Measurements from ENCODE around the gene MANBA.
A peak's percentile ranks its signal among the peaks of the same experiment; 100 is the strongest.
"Not testable (repeated sequence)": the region's sequence is repeated elsewhere in the genome, so short reads cannot be mapped to it uniquely, and the experiment has no call there.

The MANBA gene

GRCh38 chr4:102633100-102633499 lies 127.7 kb downstream of the MANBA start:
- in situ Hi-C loops (cut with HindIII; ENCODE audit: low pct_unique_long_range_greater_than_20kb, low sequenced_read_pairs) = no loop called here
- DNase-seq (ENCODE audit: low read depth in 1 of 2, low spot score in 1 of 2) = no peak
- TF ChIP-seq JUND (IDR thresholded peaks at IDR 0.05; ENCODE audit: low read depth) = no peak

DNA sequence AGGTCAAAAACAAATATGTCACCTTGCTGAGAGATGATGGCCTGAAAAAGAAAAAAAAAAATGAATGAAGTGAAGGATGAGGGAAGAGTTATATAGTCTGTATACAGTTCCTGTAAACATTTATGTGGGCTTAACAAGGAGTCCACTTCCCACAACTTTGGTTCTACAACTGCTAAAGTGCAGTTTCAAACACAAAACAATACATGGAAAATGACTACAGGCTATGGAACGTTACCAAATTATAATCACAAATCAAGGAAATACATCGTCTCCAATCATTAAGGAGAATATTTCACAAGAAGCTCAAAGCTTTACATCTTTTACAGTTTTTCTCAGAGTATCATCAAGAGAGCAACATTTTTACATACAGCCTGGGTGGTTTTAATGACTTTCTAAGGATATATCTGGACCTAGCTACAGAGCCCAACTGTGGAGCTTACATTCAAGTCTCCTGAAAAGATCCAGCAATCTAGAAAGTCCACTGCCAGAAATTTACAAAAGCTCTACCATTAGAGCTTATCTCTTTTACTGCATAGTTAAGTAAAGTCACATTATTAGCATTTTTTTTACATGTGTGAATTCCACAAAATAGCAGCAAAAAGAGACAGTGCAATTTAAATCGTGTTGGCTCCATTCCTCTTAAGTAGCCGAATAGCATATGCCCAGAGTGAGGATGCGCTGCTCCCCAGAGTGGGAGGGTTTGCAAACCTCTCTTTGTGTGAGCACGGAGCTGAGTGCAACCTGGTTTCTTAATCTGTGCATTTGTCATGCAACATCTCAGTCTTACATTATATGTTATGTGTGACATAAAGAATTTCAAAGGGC lies 128.3 kb downstream of the MANBA start:
- no peak for TF ChIP-seq JUND (IDR thresholded peaks at IDR 0.05; ENCODE audit: low read depth)
- DNase-seq (ENCODE audit: low read depth in 1 of 2, low spot score in 1 of 2) = no peak
- in situ Hi-C loops (cut with HindIII; ENCODE audit: low pct_unique_long_range_greater_than_20kb, low sequenced_read_pairs) = no loop called here

DNA sequence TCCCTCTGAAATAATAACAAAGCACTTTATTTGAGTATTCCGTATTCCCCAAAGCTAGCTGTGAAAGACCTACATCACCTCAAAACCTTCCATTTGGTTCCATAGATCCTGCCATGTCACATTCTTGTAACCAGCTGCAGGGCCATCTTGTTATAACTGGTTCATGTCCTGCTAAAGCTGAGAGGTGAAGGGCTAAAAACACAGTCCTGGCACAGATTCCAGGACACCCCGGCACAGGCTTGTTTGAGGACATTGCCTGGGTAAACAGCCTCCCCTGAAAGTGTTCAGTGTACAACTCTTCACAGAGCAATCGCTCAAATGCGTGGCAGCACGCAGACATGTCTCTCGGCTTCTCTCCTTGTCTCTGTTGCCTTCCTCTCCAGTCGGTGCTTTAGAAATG lies 129.2 kb downstream of the MANBA start:
- in situ Hi-C loops (cut with HindIII; ENCODE audit: low pct_unique_long_range_greater_than_20kb, low sequenced_read_pairs) = no loop called here
- TF ChIP-seq JUND (IDR thresholded peaks at IDR 0.05; ENCODE audit: low read depth) = no peak
- DNase-seq (ENCODE audit: low read depth in 1 of 2, low spot score in 1 of 2) = no peak

GRCh38 chr4:102629673-102630072 lies 131.1 kb downstream of the MANBA start:
- in situ Hi-C loops (cut with HindIII; ENCODE audit: low pct_unique_long_range_greater_than_20kb, low sequenced_read_pairs) = no loop called here

GRCh38 chr4:102627831-102628523 lies 132.8 kb downstream of the MANBA start:
- in situ Hi-C loops (cut with HindIII; ENCODE audit: low pct_unique_long_range_greater_than_20kb, low sequenced_read_pairs) = no loop called here
- no peak for DNase-seq (ENCODE audit: low read depth in 1 of 2, low spot score in 1 of 2)
- TF ChIP-seq JUND (IDR thresholded peaks at IDR 0.05; ENCODE audit: low read depth) = no peak

More at GRCh38 chr4:102629673-102630072, 131.1 kb downstream of the MANBA start:
- no peak for TF ChIP-seq JUND (IDR thresholded peaks at IDR 0.05; ENCODE audit: low read depth)
- DNase-seq (ENCODE audit: low read depth in 1 of 2, low spot score in 1 of 2) = no peak

DNA sequence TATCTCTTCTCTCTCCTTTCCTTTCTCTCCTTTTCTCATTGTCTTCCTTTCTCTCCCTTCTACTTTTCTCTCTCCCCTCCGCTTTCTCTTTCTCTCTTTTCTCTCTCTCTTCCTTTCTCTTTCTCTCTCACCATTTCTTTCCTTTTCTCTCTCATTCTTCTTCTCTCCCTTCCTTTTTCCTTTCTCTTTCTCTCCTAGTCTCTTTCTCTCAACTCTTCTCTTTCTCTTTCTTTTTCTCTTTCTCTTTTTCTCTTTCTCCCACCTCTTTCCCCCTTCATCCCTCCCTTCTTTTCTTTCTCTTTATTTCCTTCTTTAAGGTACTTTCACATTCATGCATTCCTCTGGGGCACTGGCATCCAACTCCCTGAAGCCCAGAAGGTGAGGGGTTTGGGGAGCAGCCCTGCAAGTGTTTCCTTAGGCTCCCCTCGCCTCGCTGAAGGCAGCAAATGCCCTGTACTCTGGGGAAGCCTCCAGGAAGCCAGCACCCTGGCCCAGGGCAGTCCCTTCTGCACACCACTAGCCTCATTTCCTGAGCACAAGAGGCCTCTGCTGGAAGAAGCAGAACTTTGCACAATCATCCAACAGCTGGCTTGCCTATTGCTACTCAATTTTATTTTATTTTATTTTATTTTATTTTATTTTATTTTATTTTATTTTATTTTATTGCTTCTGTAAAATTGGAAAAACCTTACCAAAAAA lies 135.4 kb downstream of the MANBA start:
- peak; percentile 10 to 67 for DNase-seq (ENCODE audit: low read depth in 1 of 2, low spot score in 1 of 2)
- TF ChIP-seq JUND (IDR thresholded peaks at IDR 0.05; ENCODE audit: low read depth) = no peak
- in situ Hi-C loops (cut with HindIII; ENCODE audit: low pct_unique_long_range_greater_than_20kb, low sequenced_read_pairs) = no loop called here

DNA sequence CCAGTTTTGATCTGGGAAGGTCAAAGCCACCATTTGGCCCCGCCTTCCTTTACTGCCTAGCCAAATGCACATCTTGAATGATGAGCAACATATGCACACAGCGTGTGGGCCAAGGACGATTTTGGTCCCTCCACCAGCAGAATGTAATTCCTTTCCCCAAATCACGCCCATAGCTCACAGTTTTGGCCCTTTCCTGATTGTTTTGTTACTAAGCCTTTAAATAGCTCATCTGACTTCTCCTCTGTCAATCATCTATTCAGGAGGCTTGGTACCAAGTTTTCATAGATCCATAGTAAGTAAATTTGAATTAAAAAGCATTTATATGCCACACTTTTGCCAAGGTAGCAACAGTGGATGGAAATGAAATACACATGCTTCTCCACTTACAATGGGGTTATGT lies 136.3 kb downstream of the MANBA start:
- DNase-seq (ENCODE audit: low read depth in 1 of 2, low spot score in 1 of 2) = no peak
- TF ChIP-seq JUND (IDR thresholded peaks at IDR 0.05; ENCODE audit: low read depth) = no peak
- in situ Hi-C loops (cut with HindIII; ENCODE audit: low pct_unique_long_range_greater_than_20kb, low sequenced_read_pairs) = no loop called here

GRCh38 chr4:102623622-102624021 lies 137.1 kb downstream of the MANBA start:
- in situ Hi-C loops (cut with HindIII; ENCODE audit: low pct_unique_long_range_greater_than_20kb, low sequenced_read_pairs) = no loop called here
- DNase-seq (ENCODE audit: low read depth in 1 of 2, low spot score in 1 of 2) = peak in 1 of 2 experiments; percentile 32
- no peak for TF ChIP-seq JUND (IDR thresholded peaks at IDR 0.05; ENCODE audit: low read depth)

DNA sequence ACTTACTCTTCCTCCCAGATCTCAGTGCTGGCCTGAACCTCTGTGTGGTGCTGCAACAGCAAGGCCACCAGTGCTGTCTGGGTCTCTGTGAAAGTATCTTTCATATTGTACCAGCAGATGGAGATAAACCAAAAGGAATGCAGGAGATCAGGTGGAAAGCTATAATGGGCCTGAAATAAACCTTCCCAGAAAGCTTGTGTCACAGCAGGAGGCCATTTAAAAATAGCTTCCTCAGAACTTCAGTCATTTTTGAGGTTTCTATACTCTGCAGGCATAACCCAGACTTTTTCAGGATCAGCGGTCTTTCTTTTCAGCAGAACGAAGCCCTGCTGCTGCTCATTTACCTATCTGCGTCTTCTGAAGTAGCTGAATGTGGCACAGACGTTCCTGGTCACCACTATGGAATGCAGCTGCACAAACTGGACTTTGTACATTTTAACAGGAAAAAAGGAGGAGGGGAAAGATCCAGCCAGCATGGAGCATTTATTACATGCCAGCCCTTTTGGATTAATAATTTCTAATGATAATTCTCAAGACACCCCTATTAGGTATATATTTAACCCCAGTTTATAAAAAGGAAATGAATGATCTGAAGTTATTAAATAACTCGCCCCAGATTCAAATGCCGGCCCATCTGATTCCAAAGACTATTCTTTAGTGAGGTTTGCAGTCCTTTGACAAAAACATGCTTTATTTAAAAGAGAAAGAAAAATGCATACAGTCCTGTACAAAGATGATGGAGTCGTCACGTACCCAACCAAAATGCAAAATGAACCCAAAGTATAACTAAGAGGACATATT lies 139.9 kb downstream of the MANBA start:
- DNase-seq (ENCODE audit: low read depth in 1 of 2, low spot score in 1 of 2) = peak; percentile 32 to 78
- in situ Hi-C loops (cut with HindIII; ENCODE audit: low pct_unique_long_range_greater_than_20kb, low sequenced_read_pairs) = no loop called here
- TF ChIP-seq JUND (IDR thresholded peaks at IDR 0.05; ENCODE audit: low read depth) = no peak

GRCh38 chr4:102619776-102620631 lies 140.8 kb downstream of the MANBA start:
- in situ Hi-C loops (cut with HindIII; ENCODE audit: low pct_unique_long_range_greater_than_20kb, low sequenced_read_pairs) = not testable (repeated sequence)
- peak in 1 of 2 experiments; percentile 2 for DNase-seq (ENCODE audit: low read depth in 1 of 2, low spot score in 1 of 2)

DNA sequence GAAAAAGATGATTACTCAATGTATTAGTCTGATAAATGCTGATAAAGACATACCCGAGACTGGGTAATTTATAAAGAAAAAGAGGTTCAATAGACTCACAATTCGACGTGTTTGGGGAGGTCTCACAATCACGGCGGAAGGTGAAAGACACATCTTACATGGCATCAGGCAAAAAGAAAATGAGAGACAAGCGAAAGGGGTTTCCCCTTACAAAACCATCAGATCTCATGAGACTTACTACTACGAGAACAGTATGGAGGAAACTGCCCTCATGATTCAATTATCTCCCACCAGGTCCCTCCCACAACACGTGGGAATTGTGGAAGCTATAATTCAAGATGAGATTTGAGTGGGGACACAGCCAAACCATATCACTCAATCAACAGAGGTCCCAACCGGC lies 141.7 kb downstream of the MANBA start:
- in situ Hi-C loops (cut with HindIII; ENCODE audit: low pct_unique_long_range_greater_than_20kb, low sequenced_read_pairs); DNase-seq (ENCODE audit: low read depth in 1 of 2, low spot score in 1 of 2): not testable (repeated sequence)
